ENCODE data around the gene SOCS1. TPM values are rescaled to one million over a fixed set of nuclear protein-coding genes. Genes with fewer than 3 reads are reported as not detected.

The SOCS1 gene
- total and polyA plus RNA-seq, 2 donors (not counting 1 experiment from before 2014, with no cell fraction given): 29.7 to 107 TPM

GRCh38 chr16:11277607-11278337 is 21.8 kb upstream of the SOCS1 start:
- Mint-ChIP-seq H3K27ac (no peak overlapping the region), H3K4me3 (no peak overlapping the region), H3K4me1 (peaks cover 16% of the 10 kb centered on the region), H3K9me3 (ENCODE audit: insufficient read depth) (no peaks in the 10 kb centered on the region), H3K27me3 (no peaks in the 10 kb centered on the region)
- CTCF ChIA-PET: interaction anchor here (1.2 kb wide), 1 partner anchor 20 kb away, joined by 3 read pairs; no protein-coding TSS in a partner anchor
- 90% methylated on average over 12 of the region's 12 CpGs for WGBS (ENCODE audit: insufficient coverage)
- H3K36me3 ChIP-seq (replicated peaks in 1 of 2; ENCODE audit: control extremely low read depth in 1 of 2, control insufficient read depth in 1 of 2, extremely low read depth in 1 of 2, insufficient read depth in 2 of 2, low read length in 1 of 2): no peaks in the 10 kb centered on the region
- no peak for DNase-seq
- no peak for ATAC-seq (ENCODE audit: low read depth)
- no peaks in the 10 kb centered on the region for H4K20me1 ChIP-seq (ENCODE audit: control insufficient read depth, insufficient read depth, low read length, poor library complexity, severe bottlenecking)
- H3K79me2 ChIP-seq (ENCODE audit: control insufficient read depth, insufficient read depth, low read length): no peaks in the 10 kb centered on the region
- no peak overlapping the region for H3K4me2 ChIP-seq (replicated peaks; ENCODE audit: low read depth, low read length, poor library complexity, severe bottlenecking)
- no peak for TF ChIP-seq CTCF (IDR thresholded peaks at IDR 0.05)
- no peak for TF ChIP-seq EZH2 (IDR thresholded peaks at IDR 0.05; ENCODE audit: borderline replicate concordance, insufficient read depth, low read depth, low read length, poor library complexity, severe bottlenecking)
- H3K9ac ChIP-seq (ENCODE audit: low read length): no peak overlapping the region
- peaks cover 0 to 3% (median 0%) of the 10 kb centered on the region in 3 donors for H3K9me3 ChIP-seq (ENCODE audit: control extremely low read depth in 1 of 3, control insufficient read depth in 2 of 3, insufficient read depth in 1 of 3, low read length in 2 of 3)
- H3K4me1 ChIP-seq (ENCODE audit: control insufficient read depth in 2 of 2, insufficient read depth in 2 of 2, low read length in 2 of 2): peaks cover 13 to 15% of the 10 kb centered on the region in 2 donors
- H2AFZ ChIP-seq (ENCODE audit: insufficient read depth, low read depth, low read length, poor library complexity, severe bottlenecking): no peak overlapping the region
- no peak overlapping the region for H3K27ac ChIP-seq (ENCODE audit: low read length in 2 of 2)
- H3K27me3 ChIP-seq (replicated peaks in 1 of 4; ENCODE audit: control extremely low read depth in 1 of 4, control insufficient read depth in 3 of 4, insufficient read depth in 4 of 4, low read length in 3 of 4): no peaks in the 10 kb centered on the region
- intact Hi-C loops (cut with micrococcal nuclease): loop anchor here (2.0 kb wide), 1 partner anchor 19 kb away; no protein-coding TSS in a partner anchor
- H3K4me3 ChIP-seq (ENCODE audit: control extremely low read depth in 1 of 5, extremely low read depth in 1 of 5, insufficient read depth in 1 of 5, low read depth in 2 of 5, low read length in 4 of 5): no peak overlapping the region
- POLR2A ChIA-PET: interaction anchor here (0.9 kb wide), 1 partner anchor 20 kb away, joined by 4 read pairs; no protein-coding TSS in a partner anchor

All from B cell (primary cell).